Measurements from ENCODE around the gene EIF2AK3.

DNA sequence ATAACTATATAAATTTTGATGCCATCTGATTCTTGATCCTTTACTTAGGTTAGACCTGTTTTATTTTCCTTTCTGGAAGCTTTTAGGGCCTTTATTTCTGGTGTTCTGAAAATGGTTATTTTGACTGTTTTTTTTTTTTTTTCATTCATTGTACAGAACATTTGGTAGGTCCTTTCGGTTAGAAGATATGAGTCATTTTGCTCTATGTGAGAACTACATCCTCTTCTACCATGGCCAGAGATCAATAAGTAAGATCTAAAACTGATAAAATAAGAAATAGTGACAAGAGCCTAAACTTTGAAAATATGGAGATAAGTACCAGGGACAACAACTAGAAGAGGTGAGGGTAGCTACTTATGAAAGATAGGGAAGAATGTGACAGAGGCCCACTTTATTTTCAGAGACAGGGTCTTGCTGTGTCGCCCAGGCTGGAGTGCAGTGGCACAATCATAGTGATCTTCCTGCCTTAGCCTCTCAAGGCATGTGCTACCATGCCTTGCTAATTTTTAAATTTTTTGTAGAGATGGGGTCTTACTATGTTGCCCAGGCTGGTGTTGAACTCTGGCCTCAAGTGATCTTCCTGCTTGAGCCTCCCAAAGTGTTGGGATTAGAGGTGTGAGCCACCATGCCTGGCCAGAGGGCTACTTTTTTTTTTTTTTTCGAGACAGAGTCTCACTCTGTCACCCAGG, 66.5 kb downstream of the EIF2AK3 start:
- no peak for TF ChIP-seq MYC (IDR thresholded peaks at IDR 0.05; ENCODE audit: borderline replicate concordance, low read length)
- TF ChIP-seq, protein P1, sequence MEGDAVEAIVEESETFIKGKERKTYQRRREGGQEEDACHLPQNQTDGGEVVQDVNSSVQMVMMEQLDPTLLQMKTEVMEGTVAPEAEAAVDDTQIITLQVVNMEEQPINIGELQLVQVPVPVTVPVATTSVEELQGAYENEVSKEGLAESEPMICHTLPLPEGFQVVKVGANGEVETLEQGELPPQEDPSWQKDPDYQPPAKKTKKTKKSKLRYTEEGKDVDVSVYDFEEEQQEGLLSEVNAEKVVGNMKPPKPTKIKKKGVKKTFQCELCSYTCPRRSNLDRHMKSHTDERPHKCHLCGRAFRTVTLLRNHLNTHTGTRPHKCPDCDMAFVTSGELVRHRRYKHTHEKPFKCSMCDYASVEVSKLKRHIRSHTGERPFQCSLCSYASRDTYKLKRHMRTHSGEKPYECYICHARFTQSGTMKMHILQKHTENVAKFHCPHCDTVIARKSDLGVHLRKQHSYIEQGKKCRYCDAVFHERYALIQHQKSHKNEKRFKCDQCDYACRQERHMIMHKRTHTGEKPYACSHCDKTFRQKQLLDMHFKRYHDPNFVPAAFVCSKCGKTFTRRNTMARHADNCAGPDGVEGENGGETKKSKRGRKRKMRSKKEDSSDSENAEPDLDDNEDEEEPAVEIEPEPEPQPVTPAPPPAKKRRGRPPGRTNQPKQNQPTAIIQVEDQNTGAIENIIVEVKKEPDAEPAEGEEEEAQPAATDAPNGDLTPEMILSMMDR (IDR thresholded peaks at IDR 0.05), result no peak
- TF ChIP-seq POLR2A (IDR thresholded peaks at IDR 0.05; ENCODE audit: low read length), result no peak
- no peak for TF ChIP-seq REST (IDR thresholded peaks at IDR 0.05)
- TF ChIP-seq CHD4 (IDR thresholded peaks at IDR 0.05; ENCODE audit: borderline replicate concordance), result no peak
- no peak for TF ChIP-seq GATA3 (IDR thresholded peaks at IDR 0.05; ENCODE audit: borderline replicate concordance)
- no peak for TF ChIP-seq RFX5 (IDR thresholded peaks at IDR 0.05)
- TF ChIP-seq POLR2AphosphoS2 (conservative IDR thresholded peaks at IDR 0.05; ENCODE audit: low read length), result no peak
- no peak for TF ChIP-seq JUNB (IDR thresholded peaks at IDR 0.05)
- no peak for TF ChIP-seq PBX3 (IDR thresholded peaks at IDR 0.05)
- TF ChIP-seq RAD21 (conservative IDR thresholded peaks at IDR 0.05 in 1 of 2, IDR thresholded peaks at IDR 0.05 in 1 of 2), result no peak
- TF ChIP-seq SMC3 (IDR thresholded peaks at IDR 0.05), result no peak
- no peak for TF ChIP-seq ZC3H11A (IDR thresholded peaks at IDR 0.05)
- no peak for TF ChIP-seq NR3C1 (IDR thresholded peaks at IDR 0.05)

Measured in A549 (cell line).